Endothelial cell of umbilical vein (primary cell): ENCODE measurements around the gene ANAPC1.

ENCODE experiments used
- CTCF ChIP-seq, 2 donors: IDR thresholded peaks; 1 replicate in 1 of 2; 2 replicates in 1 of 2; pipeline ENCODE4 v1.5.1; 2011; ENCODE audit warnings: low read length in 2 of 2, mild to moderate bottlenecking in 2 of 2, moderate library complexity in 2 of 2, control low read depth in 1 of 2, inconsistent platforms in 1 of 2, low read depth in 1 of 2; ENCODE audit not compliant: insufficient read depth in 1 of 2; ENCODE audit errors: extremely low read depth in 1 of 2
- EZH2 ChIP-seq: IDR thresholded peaks from 2 replicates; pipeline ENCODE4 v1.6.1; 2012; ENCODE audit warnings: borderline replicate concordance, low read depth, mild to moderate bottlenecking, moderate library complexity, low read length, inconsistent platforms; ENCODE audit not compliant: severe bottlenecking
- GATA2 ChIP-seq: IDR thresholded peaks from 2 replicates; pipeline ENCODE4 v1.7.0; 2011; ENCODE audit warnings: low read depth, mild to moderate bottlenecking, moderate library complexity, mixed read lengths, low read length; ENCODE audit not compliant: insufficient read length, insufficient read depth
- JUN ChIP-seq: IDR thresholded peaks from 2 replicates; pipeline ENCODE4 v1.6.1; 2011; ENCODE audit warnings: borderline replicate concordance, low read depth; ENCODE audit not compliant: insufficient read length, insufficient read depth
- MAX ChIP-seq: IDR thresholded peaks from 2 replicates; pipeline ENCODE4 v1.6.1; 2011; ENCODE audit not compliant: insufficient read depth, insufficient read length
- MYC ChIP-seq: IDR thresholded peaks from one replicate; pipeline ENCODE4 v1.6.1; 2011; ENCODE audit warnings: mild to moderate bottlenecking, low read depth, low read length
- POLR2A ChIP-seq: IDR thresholded peaks from 2 replicates; pipeline ENCODE4 v1.6.1; 2012; ENCODE audit warnings: low read depth, mild to moderate bottlenecking, control low read depth, low read length
- POLR2AphosphoS5 ChIP-seq: IDR thresholded peaks from 2 replicates; pipeline ENCODE4 v1.6.1; 2012; ENCODE audit warnings: low read depth, mild to moderate bottlenecking, control low read depth, low read length, moderate library complexity; ENCODE audit not compliant: insufficient read depth

- TF ChIP-seq MAX (no peak), EZH2 (no peak), POLR2AphosphoS5 (no peak), CTCF (IDR thresholded peaks at IDR 0.05; ENCODE audit: extremely low read depth in 1 of 2, insufficient read depth in 1 of 2, low read depth in 1 of 2, low read length in 2 of 2) (no peak), GATA2 (no peak), POLR2A (no peak), JUN (no peak), MYC (no peak)
Observed at GRCh38 chr2:111927723-111928122, 43.7 kb upstream of the ANAPC1 start.
